ENCODE data around the gene COMMD1. TPM values are rescaled to one million over a fixed set of nuclear protein-coding genes. Genes with fewer than 3 reads are reported as not detected.

The COMMD1 gene
- total and polyA plus RNA-seq, 2 donors (not counting 1 experiment from before 2014, with no cell fraction given), result 38.6 to 49.3 TPM

DNA sequence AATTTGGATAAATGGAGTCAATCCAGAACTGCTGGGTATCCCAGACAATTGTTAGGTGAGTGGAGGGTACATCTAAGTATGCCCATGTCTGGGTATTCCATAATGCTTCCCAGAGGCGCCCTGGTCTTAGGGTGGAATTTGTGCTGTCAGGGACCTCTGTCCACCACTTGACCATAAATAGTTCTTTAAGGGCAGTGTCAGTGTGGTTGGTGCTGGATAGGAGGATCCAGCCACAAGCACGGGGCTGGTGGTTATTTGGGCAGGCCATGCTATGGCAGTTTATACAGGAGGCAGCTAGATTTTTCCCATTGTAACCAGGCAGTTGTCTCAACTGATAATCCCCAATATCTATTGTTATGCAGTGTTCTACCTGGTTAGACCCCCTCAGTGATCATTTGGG lies 186.0 kb downstream of the COMMD1 start:
- DNase-seq (ENCODE audit: low read depth in 2 of 2), result no peak
- no peaks in the 10 kb centered on the region for H3K27me3 ChIP-seq (ENCODE audit: control insufficient read depth, insufficient read depth, low read length)
- no peak overlapping the region for H2AFZ ChIP-seq (ENCODE audit: low read length)
- no peaks in the 10 kb centered on the region for H3K79me2 ChIP-seq (ENCODE audit: control insufficient read depth, insufficient read depth, low read length)
- H3K4me1 ChIP-seq (ENCODE audit: control insufficient read depth, extremely low read depth, insufficient read depth, low read length), result no peaks in the 10 kb centered on the region
- H3K4me3 ChIP-seq (replicated peaks in 1 of 4; ENCODE audit: control extremely low read depth in 1 of 4, insufficient read depth in 1 of 4, low read depth in 3 of 4, low read length in 4 of 4), result no peak overlapping the region
- no peak overlapping the region for H3K9ac ChIP-seq (ENCODE audit: insufficient read depth, low read length)
- no peaks in the 10 kb centered on the region for H4K20me1 ChIP-seq (ENCODE audit: control insufficient read depth, extremely low read depth, insufficient read depth, low read length)
- no peaks in the 10 kb centered on the region for H3K36me3 ChIP-seq (ENCODE audit: control insufficient read depth, insufficient read depth, low read length)
- no peak overlapping the region for H3K4me2 ChIP-seq (ENCODE audit: extremely low read depth, insufficient read depth, low read length)
- H3K27ac ChIP-seq (ENCODE audit: insufficient read depth, low read length), result no peak overlapping the region
- TF ChIP-seq, protein P1, sequence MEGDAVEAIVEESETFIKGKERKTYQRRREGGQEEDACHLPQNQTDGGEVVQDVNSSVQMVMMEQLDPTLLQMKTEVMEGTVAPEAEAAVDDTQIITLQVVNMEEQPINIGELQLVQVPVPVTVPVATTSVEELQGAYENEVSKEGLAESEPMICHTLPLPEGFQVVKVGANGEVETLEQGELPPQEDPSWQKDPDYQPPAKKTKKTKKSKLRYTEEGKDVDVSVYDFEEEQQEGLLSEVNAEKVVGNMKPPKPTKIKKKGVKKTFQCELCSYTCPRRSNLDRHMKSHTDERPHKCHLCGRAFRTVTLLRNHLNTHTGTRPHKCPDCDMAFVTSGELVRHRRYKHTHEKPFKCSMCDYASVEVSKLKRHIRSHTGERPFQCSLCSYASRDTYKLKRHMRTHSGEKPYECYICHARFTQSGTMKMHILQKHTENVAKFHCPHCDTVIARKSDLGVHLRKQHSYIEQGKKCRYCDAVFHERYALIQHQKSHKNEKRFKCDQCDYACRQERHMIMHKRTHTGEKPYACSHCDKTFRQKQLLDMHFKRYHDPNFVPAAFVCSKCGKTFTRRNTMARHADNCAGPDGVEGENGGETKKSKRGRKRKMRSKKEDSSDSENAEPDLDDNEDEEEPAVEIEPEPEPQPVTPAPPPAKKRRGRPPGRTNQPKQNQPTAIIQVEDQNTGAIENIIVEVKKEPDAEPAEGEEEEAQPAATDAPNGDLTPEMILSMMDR (conservative IDR thresholded peaks at IDR 0.05 in 1 of 2, IDR thresholded peaks at IDR 0.05 in 1 of 2; ENCODE audit: low read depth in 1 of 2, low read length in 2 of 2), result no peak
- H3K9me3 ChIP-seq (ENCODE audit: control insufficient read depth, insufficient read depth, low read depth, low read length), result no peaks in the 10 kb centered on the region

DNA sequence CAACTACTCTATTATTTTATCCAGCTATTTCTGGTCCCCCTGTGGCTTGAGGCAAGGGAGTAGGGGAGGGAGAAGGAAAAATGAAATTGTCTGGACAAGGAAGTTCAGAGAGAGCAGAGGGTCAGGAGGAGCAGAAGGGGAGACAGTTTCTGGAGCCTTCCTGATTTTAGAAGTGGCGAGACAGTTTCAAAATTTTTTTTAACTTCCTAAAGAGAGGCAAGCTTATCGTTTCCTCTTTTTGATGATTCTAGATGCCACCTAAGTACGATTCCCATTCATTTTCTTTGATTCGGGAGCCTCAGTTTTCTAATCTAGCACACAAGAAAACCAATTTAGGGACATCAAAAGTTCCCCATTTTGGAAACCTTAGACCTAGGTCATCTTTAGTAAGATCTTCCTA lies 193.6 kb downstream of the COMMD1 start:
- Histone ChIP-seq H3K9me3 (ENCODE audit: control insufficient read depth, insufficient read depth, low read depth, low read length) (no peaks in the 10 kb centered on the region), H4K20me1 (ENCODE audit: control insufficient read depth, extremely low read depth, insufficient read depth, low read length) (no peaks in the 10 kb centered on the region), H3K9ac (ENCODE audit: insufficient read depth, low read length) (no peak overlapping the region), H3K4me3 (replicated peaks in 1 of 4; ENCODE audit: control extremely low read depth in 1 of 4, insufficient read depth in 1 of 4, low read depth in 3 of 4, low read length in 4 of 4) (no peak overlapping the region), H3K4me2 (ENCODE audit: extremely low read depth, insufficient read depth, low read length) (no peak overlapping the region), H3K4me1 (ENCODE audit: control insufficient read depth, extremely low read depth, insufficient read depth, low read length) (no peaks in the 10 kb centered on the region), H3K27me3 (ENCODE audit: control insufficient read depth, insufficient read depth, low read length) (no peaks in the 10 kb centered on the region), H2AFZ (ENCODE audit: low read length) (no peak overlapping the region), H3K79me2 (ENCODE audit: control insufficient read depth, insufficient read depth, low read length) (no peaks in the 10 kb centered on the region), H3K36me3 (ENCODE audit: control insufficient read depth, insufficient read depth, low read length) (no peaks in the 10 kb centered on the region), H3K27ac (ENCODE audit: insufficient read depth, low read length) (no peak overlapping the region)
- TF ChIP-seq, protein P1 (conservative IDR thresholded peaks at IDR 0.05 in 1 of 2, IDR thresholded peaks at IDR 0.05 in 1 of 2; ENCODE audit: low read depth in 1 of 2, low read length in 2 of 2), result no peak
- TF ChIP-seq EZH2 (IDR thresholded peaks at IDR 0.05; ENCODE audit: low read length, missing control alignments), result no peak
- no peak for DNase-seq (ENCODE audit: low read depth in 2 of 2)

DNA sequence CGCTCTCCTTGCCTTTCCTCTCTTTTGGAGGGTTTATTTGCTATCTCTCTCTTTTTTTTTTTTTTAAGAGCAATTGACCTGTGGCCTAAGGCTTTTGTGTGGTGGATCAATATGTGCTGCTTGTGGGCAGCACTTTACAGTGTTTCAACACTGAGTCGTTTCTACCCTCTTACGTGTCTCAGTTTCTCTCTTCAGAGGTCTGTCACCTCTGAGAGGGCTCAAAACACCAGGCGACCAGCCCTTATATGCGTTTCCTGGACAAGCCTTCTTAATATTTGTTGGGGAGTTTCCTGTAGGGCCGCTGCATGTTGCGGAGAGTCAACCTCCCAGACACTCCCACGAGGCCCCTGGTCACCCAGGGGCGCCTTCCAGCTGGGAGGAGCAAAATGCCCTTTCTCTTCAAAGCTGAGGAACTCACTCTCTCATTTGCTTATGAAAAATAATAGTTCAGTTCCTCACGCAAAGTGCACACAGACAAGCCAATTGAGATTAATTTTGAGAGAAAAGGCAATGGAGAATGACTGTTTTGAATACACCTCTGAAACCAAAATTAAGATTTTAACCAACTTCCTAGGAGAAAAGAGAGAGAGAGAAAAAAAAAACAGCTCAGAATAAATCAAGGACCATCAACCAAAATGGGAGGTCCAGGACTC lies 194.2 kb downstream of the COMMD1 start:
- Histone ChIP-seq H2AFZ (ENCODE audit: low read length) (no peak overlapping the region), H3K9me3 (ENCODE audit: control insufficient read depth, insufficient read depth, low read depth, low read length) (no peaks in the 10 kb centered on the region), H3K79me2 (ENCODE audit: control insufficient read depth, insufficient read depth, low read length) (no peaks in the 10 kb centered on the region), H3K4me2 (ENCODE audit: extremely low read depth, insufficient read depth, low read length) (no peak overlapping the region), H4K20me1 (ENCODE audit: control insufficient read depth, extremely low read depth, insufficient read depth, low read length) (no peaks in the 10 kb centered on the region), H3K9ac (ENCODE audit: insufficient read depth, low read length) (no peak overlapping the region), H3K36me3 (ENCODE audit: control insufficient read depth, insufficient read depth, low read length) (no peaks in the 10 kb centered on the region), H3K4me1 (ENCODE audit: control insufficient read depth, extremely low read depth, insufficient read depth, low read length) (no peaks in the 10 kb centered on the region), H3K4me3 (replicated peaks in 1 of 4; ENCODE audit: control extremely low read depth in 1 of 4, insufficient read depth in 1 of 4, low read depth in 3 of 4, low read length in 4 of 4) (no peak overlapping the region), H3K27me3 (ENCODE audit: control insufficient read depth, insufficient read depth, low read length) (no peaks in the 10 kb centered on the region), H3K27ac (ENCODE audit: insufficient read depth, low read length) (no peak overlapping the region)
- TF ChIP-seq, protein P1 (conservative IDR thresholded peaks at IDR 0.05 in 1 of 2, IDR thresholded peaks at IDR 0.05 in 1 of 2; ENCODE audit: low read depth in 1 of 2, low read length in 2 of 2), result no peak
- no peak for TF ChIP-seq EZH2 (IDR thresholded peaks at IDR 0.05; ENCODE audit: low read length, missing control alignments)
- no peak for DNase-seq (ENCODE audit: low read depth in 2 of 2)
